NOMO-1 (cell line): ENCODE data around the gene SPEF2.
A peak's percentile ranks its signal among the peaks of the same experiment; 100 is the strongest.

Source experiments
- DNase-seq, 2 experiments: peaks; one replicate each; lab custom pipeline; 2025; ENCODE audit not compliant: unreplicated experiment in 2 of 2; lab: John Stamatoyannopoulos, UW

The SPEF2 gene

GRCh38 chr5:35698047-35698808, 80.6 kb downstream of the SPEF2 start:
- DNase-seq: peak; percentile 42 to 95

DNA sequence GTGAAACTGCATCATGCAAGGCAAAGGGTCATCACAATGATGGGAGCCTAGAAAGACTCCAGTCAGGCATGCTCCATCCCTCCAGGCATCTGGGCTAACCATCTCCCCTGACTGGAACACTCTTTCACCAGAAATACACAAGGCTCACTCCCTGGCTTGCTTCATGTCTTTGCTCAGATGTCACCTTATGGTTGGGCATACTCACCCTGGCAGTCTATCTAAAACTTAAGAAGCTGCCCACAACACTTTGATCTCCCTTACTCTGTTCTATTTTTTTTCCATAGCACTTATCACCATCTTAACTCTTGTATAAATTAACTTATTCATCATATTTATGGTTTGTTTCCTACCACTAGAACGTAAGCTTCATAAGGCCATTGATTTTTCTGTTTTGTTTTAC, 90.0 kb downstream of the SPEF2 start:
- DNase-seq: no peak

DNA sequence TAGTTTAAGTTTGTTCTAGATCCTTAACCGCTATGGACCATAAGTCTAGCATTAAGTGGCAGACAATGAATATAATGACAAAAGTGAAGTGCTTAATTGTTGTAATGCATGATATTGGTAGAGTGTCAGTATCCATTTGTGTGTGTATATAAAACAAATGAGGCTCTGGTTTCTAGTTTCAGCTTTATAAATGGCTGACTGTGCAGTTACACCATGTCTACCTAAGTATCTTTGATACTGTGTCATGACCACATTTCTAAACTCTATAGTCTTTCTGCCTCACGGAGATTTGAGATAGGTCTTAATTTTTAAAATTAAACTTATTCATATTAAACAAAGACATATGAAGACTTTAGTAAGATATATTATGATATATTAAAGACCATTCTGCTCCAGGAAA, 92.0 kb downstream of the SPEF2 start:
- no peak for DNase-seq

DNA sequence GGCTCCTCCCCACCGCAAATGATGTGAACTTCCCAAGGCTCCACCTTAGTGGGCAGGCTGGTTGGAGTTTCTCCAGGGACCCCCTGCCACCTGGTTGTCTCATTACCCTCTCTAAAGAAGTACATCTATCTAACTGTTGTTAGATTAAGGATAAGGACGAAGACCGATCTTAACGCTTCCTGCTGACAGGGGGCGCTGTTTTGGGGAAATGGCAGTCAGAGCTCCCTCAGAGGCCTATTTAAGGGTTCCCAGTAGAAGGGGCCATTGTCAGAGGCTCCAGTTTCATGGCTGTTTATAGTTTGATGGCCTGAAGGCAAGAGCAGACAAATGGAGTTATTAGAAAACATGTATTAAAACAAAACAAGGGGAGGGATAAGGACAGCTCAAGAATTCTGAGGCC, 100.1 kb downstream of the SPEF2 start:
- no peak for DNase-seq

GRCh38 chr5:35735718-35736117, 118.1 kb downstream of the SPEF2 start:
- no peak for DNase-seq

DNA sequence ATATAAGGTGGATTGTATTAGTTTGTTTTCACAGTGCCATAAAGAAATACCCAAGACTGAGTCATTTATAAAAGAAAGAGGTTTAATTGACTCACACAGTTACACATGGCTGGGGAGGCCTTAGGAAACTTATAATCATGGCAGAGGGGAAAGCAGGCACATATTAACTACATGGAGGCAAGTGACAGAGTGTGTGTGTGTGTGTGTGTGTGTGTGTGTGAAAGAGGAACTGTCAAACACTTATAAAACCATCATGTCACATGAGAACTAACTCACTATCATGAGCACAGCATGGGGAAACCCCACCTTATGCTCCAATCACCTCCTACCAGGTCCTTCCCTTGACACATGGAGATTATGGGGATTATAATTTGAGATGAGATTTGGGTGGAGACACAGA, 118.6 kb downstream of the SPEF2 start:
- DNase-seq: peak in 1 of 2 experiments; percentile 25

DNA sequence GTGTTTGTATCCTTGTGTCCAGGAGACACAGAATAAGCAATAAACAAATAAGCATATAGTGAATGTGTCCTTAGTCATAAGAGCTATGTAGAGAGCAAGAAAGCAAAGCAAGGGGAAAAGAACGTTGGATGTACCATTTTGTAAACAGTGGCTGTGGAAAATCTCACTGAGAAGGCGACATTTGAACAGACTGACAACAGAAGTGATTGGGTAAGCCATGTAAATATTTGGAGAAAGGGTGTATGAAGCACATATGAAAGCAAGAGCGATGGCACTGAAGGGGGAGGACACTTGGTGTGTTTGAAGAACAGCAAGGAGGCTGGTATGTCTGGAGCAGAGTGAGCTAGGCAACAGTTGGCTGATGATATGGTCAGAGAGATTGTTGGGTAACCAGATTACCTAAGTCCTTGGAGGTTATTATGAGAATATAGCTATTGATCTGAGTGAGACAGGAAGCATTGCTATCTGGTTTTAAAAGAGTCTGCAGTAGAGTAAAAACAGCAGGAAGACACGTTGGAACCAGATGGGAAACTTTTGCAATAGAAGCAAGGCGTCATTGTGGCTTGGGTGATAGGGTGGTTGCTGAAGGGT, 123.6 kb downstream of the SPEF2 start:
- DNase-seq: peak; percentile 55 to 67

GRCh38 chr5:35741971-35742370, 124.3 kb downstream of the SPEF2 start:
- no peak for DNase-seq

GRCh38 chr5:35743644-35744043, 126.0 kb downstream of the SPEF2 start:
- no peak for DNase-seq

- DNase-seq: no peak
These were observed 127.5 kb downstream of the SPEF2 start for GRCh38 chr5:35745193-35745592.

DNA sequence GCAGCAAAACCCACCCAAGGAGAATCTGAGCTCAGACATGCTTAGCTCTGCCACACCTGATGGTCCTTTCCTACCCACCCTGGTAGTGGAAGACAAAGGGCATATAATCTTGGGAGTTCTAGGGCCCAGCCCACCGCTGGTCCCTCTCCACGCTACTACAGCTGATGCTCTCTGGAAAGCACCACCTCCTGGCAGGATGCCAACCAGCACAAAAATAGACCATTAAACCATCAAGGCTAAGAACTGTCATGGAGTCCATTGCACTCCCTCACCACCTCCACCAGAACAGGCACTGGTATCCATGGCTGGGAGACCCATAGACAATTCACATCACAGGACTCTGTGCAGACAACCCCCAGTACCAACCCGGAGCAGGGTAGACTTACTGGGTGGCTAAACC, 128.0 kb downstream of the SPEF2 start:
- no peak for DNase-seq

GRCh38 chr5:35752012-35752411, 134.3 kb downstream of the SPEF2 start:
- DNase-seq: no peak

DNA sequence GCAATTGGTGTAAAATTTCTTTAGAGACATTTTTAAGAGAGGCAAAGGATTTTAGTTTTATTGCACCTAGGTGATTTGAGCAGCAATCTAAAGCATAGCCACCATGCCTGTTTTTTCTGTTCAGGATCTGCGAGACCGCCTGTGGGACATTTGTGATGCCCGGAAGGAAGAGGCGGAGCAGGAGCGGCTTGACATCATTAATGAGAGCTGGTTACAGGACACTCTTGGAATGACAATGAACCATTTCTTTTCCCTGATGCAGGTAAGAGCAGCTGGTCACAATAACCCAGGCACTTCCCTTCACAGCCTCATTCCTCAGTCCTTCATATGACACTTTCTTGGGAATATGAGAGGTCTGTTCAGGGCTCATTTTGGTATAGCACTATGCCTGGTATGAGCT, 135.8 kb downstream of the SPEF2 start:
- no peak for DNase-seq

DNA sequence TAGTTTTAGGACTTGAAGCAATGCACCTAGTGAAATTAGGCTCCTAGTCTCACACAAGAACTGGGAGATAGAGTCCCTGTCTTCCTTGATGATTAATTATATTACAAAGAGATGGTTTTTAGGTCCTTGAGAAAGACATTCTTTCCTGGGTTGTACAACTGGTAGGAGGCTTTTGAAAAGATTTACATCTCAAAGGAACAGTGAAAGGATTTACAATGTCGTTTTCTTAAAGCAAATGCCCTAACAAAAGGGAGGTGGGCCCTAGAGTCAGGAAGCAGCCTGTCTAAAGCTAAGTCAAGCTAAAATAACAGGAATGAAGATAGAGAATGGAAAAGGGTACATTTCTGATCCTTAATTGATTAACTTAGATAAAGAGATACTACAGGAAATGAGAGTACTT, 136.8 kb downstream of the SPEF2 start:
- DNase-seq: no peak

GRCh38 chr5:35755966-35756365, 138.3 kb downstream of the SPEF2 start:
- DNase-seq: no peak

GRCh38 chr5:35758151-35758724, 140.6 kb downstream of the SPEF2 start:
- DNase-seq: no peak

DNA sequence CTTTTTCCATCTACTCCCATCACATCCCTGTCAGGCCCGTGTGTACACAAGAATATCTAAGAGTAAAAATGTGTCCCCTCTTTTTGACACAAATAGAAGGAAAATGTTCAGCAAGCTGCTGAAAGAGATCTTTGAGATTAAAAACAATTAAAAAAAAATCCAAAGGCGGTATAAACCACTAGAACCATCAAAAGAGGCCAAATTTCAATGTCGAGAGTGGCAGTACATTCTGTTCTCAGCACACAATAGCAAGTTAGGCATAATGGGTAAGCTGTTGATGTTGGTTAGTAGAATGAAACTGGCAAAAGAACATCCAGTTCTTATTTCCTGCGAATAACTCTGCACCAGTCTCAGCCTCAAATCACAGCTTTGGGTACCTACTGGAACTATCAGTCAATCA, 143.9 kb downstream of the SPEF2 start:
- no peak for DNase-seq

DNA sequence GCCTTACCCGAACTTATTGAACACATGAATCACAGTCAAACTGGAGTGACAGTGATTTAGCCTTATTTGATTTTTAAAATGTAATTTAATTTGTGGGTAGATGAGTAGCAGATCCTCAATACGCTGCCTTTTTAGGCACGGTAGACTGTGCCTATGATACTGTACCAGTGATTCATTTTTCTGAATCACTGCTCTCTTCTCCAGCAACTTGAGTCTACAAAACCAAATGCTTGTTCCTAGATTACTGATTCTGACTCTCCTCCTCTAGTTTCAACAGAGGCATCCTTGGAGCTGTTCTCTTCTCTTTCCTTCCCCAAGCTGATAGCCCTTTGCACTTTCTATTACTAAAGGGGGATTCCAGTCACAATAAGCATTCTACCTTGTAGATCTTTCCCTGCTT, 144.7 kb downstream of the SPEF2 start:
- no peak for DNase-seq

- no peak for DNase-seq
These were observed 148.3 kb downstream of the SPEF2 start for GRCh38 chr5:35765921-35766320.

DNA sequence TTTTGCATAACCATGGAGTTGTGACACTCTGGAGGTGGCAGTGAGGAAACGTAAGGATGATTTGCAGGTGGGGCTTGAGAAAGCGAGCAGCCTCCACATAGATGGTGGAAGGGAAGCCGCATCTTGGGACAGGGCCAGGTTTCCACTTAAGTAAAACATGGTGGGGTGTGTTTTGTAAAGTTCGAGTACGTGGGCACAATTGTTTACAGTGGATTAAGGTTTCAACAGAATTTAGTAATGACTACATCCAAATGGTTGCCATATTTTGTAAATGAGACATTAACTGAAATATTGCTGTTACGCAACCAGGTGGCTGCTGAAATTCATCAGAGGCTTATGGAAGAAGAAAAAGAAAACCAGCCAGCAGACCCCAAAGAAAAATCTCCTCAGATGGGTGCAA, 153.6 kb downstream of the SPEF2 start:
- peak in 1 of 2 experiments; percentile 35 for DNase-seq

DNA sequence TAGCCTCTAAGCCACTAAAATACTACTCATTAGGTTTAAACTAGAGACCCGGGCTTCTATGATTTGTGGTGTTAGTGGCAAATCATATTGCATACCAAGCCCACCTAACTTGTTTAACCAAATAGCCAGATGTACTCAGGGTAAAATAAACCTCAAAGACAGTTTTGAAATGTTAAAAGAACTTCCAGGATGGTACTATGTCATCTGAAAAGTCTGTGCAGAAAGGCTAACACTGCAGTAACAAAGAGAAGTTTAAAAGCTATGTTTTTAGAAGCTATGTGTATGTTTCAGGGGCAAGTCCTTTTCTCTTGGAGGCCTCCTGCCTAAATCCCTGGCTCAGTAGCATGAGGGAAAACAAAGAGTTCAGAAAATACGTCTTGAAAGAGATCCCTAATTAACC, 154.2 kb downstream of the SPEF2 start:
- DNase-seq: no peak

DNA sequence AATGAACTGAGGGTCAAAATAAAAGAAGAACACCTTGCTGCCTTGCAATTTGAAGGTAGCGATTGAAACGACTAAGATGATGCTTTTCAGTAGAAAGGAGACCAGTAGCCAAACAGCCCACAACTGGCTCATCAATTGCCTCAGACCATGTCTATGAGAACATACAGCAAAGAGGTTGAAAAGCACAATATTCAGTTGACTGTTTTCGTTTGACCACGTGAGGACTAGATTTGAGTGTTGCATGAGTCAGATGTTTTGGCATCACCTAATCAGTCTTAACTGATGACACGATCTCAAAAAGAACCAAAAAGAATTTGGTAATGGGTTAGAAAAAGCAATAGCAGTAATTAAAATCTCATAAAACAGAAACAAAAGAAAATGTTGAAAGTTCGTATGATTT, 156.3 kb downstream of the SPEF2 start:
- DNase-seq: no peak
